ENCODE measurements around the gene TMEM184B. TPM values are rescaled to one million over a fixed set of nuclear protein-coding genes. Genes with fewer than 3 reads are reported as not detected.

TMEM184B gene
- total and polyA plus RNA-seq, 2 experiments from 2014 or later = 42.2 to 95.1 TPM

DNA sequence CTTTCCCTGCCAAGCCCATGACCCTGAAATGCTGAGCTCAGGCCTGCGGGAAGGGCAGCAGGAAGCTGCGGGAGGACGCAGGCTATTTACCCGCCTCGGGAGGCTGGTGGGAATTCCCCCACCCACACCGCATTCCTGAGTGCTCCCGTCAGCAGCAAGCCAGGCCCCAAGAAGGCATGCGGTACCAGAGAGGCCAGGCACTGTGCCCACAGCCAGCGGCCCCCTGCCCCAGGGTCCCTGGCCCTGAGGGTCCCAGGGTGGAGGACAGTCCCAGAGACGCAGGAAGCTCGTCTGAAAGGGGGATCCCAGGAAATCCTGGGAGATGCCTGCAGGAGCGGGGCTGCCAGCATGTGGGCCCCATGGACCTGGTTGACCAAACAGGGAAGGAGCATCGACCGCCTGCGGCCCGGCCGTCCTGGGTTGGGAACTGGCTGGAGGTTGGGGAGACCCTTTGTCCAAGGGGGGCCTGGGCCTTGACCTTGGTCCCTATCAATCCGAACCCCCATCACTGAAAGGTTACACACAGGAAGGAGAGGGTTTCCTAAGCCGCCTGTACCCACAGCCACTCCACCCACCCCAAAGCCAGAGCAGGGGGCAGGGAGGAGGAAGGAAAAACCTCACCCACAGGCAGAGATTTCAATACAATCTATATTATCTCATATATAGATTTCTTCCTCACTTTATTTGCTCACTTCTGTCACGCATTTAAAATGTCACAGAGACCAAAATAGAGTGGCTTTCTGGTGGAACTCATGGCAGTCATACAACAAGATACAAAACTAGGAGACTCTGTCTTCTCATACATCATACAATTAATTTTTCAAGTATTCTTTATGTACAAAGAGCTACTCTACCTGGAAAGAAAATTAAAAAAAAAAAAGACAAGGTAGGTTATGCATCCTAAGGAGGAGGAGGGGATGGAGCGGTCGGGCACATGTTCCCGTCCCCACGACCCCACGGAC is 53.9 kb downstream of the TMEM184B start:
- H3K4me3 Mint-ChIP-seq = no peak overlapping the region; the same call in 2 of the 3 replicates
- ATAC-seq = peak; percentile 61

GRCh38 chr22:38215156-38216038 is 57.4 kb downstream of the TMEM184B start:
- H3K36me3 ChIP-seq (ENCODE audit: insufficient read depth) = no peaks in the 10 kb centered on the region
- Mint-ChIP-seq H3K9me3 (peaks cover 3% of the 10 kb centered on the region; the same call in 1 of the 3 replicates), H3K4me3 (peak overlapping the region; percentile 65), H3K4me1 (peaks cover 38% of the 10 kb centered on the region), H3K27me3 (ENCODE audit: insufficient read depth, low read depth, poor library complexity) (peaks cover 39% of the 10 kb centered on the region), H3K27ac (0 out of 2 replicates have a peak overlapping the region, but pooled peaks have one; percentile 49), H3K36me3 (ENCODE audit: low read depth) (peaks cover 5% of the 10 kb centered on the region)
- H3K27ac ChIP-seq (ENCODE audit: low read depth) = peak overlapping the region; percentile 45; the same call in 1 of the 2 replicates
- no peak overlapping the region for H2AFZ ChIP-seq
- H3K27me3 ChIP-seq (ENCODE audit: insufficient read depth) = peaks cover 22% of the 10 kb centered on the region
- TF ChIP-seq JUNB (IDR thresholded peaks at IDR 0.05; ENCODE audit: unreplicated experiment) = no peak
- no peak for TF ChIP-seq POLR2AphosphoS5 (IDR thresholded peaks at IDR 0.05; ENCODE audit: low read depth)
- no peak for TF ChIP-seq STAT1 (IDR thresholded peaks at IDR 0.05; ENCODE audit: unreplicated experiment)
- TF ChIP-seq, protein P1, sequence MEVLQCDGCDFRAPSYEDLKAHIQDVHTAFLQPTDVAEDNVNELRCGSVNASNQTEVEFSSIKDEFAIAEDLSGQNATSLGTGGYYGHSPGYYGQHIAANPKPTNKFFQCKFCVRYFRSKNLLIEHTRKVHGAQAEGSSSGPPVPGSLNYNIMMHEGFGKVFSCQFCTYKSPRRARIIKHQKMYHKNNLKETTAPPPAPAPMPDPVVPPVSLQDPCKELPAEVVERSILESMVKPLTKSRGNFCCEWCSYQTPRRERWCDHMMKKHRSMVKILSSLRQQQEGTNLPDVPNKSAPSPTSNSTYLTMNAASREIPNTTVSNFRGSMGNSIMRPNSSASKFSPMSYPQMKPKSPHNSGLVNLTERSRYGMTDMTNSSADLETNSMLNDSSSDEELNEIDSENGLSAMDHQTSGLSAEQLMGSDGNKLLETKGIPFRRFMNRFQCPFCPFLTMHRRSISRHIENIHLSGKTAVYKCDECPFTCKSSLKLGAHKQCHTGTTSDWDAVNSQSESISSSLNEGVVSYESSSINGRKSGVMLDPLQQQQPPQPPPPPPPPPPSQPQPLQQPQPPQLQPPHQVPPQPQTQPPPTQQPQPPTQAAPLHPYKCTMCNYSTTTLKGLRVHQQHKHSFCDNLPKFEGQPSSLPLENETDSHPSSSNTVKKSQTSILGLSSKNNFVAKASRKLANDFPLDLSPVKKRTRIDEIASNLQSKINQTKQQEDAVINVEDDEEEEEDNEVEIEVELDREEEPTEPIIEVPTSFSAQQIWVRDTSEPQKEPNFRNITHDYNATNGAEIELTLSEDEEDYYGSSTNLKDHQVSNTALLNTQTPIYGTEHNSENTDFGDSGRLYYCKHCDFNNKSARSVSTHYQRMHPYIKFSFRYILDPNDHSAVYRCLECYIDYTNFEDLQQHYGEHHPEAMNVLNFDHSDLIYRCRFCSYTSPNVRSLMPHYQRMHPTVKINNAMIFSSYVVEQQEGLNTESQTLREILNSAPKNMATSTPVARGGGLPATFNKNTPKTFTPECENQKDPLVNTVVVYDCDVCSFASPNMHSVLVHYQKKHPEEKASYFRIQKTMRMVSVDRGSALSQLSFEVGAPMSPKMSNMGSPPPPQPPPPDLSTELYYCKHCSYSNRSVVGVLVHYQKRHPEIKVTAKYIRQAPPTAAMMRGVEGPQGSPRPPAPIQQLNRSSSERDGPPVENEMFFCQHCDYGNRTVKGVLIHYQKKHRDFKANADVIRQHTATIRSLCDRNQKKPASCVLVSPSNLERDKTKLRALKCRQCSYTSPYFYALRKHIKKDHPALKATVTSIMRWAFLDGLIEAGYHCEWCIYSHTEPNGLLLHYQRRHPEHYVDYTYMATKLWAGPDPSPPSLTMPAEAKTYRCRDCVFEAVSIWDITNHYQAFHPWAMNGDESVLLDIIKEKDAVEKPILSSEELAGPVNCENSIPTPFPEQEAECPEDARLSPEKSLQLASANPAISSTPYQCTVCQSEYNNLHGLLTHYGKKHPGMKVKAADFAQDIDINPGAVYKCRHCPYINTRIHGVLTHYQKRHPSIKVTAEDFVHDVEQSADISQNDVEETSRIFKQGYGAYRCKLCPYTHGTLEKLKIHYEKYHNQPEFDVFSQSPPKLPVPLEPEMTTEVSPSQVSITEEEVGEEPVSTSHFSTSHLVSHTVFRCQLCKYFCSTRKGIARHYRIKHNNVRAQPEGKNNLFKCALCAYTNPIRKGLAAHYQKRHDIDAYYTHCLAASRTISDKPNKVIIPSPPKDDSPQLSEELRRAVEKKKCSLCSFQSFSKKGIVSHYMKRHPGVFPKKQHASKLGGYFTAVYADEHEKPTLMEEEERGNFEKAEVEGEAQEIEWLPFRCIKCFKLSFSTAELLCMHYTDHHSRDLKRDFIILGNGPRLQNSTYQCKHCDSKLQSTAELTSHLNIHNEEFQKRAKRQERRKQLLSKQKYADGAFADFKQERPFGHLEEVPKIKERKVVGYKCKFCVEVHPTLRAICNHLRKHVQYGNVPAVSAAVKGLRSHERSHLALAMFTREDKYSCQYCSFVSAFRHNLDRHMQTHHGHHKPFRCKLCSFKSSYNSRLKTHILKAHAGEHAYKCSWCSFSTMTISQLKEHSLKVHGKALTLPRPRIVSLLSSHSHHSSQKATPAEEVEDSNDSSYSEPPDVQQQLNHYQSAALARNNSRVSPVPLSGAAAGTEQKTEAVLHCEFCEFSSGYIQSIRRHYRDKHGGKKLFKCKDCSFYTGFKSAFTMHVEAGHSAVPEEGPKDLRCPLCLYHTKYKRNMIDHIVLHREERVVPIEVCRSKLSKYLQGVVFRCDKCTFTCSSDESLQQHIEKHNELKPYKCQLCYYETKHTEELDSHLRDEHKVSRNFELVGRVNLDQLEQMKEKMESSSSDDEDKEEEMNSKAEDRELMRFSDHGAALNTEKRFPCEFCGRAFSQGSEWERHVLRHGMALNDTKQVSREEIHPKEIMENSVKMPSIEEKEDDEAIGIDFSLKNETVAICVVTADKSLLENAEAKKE (CRISPR knock-in tag; IDR thresholded peaks at IDR 0.05) = no peak
- TF ChIP-seq CREB1 (CRISPR knock-in tag; IDR thresholded peaks at IDR 0.05; ENCODE audit: low read depth) = no peak
- TF ChIP-seq REST (IDR thresholded peaks at IDR 0.05; ENCODE audit: unreplicated experiment) = no peak
- no peak for TF ChIP-seq EZH2phosphoT487 (IDR thresholded peaks at IDR 0.05; ENCODE audit: unreplicated experiment)
- 0 out of 2 replicates have a peak, but pooled peaks cover 25% of the 10 kb centered on the region for H3F3A ChIP-seq (replicated peaks; ENCODE audit: low read depth)
- DNase-seq (ENCODE audit: low spot score) (no peak), ATAC-seq (no peak)
- peaks cover 25% of the 10 kb centered on the region for H3K4me1 ChIP-seq (ENCODE audit: insufficient read depth)
- peak overlapping the region; percentile 87 for H3K4me2 ChIP-seq
- no peaks in the 10 kb centered on the region for H3K79me2 ChIP-seq (replicated peaks; ENCODE audit: insufficient read depth)
- peaks cover 7% of the 10 kb centered on the region; the same call in 1 of the 2 replicates for H4K20me1 ChIP-seq (replicated peaks; ENCODE audit: insufficient read depth)
- peak overlapping the region; percentile 61 for H3K4me3 ChIP-seq
- H3K9me2 ChIP-seq (ENCODE audit: insufficient read depth) = no peaks in the 10 kb centered on the region

More for the DNA sequence above, 53.9 kb downstream of the TMEM184B start:
- H2AFZ ChIP-seq = no peak overlapping the region
- peak; percentile 91 for DNase-seq (ENCODE audit: low spot score)
- H4K20me1 ChIP-seq (replicated peaks; ENCODE audit: insufficient read depth) = no peaks in the 10 kb centered on the region
- peaks cover 5% of the 10 kb centered on the region for H3K36me3 Mint-ChIP-seq (ENCODE audit: low read depth)
- peak overlapping the region; percentile 90 for H3K27ac Mint-ChIP-seq
- peaks cover 3% of the 10 kb centered on the region; the same call in 1 of the 3 replicates for H3K9me3 Mint-ChIP-seq
- H3K36me3 ChIP-seq (ENCODE audit: insufficient read depth) = no peaks in the 10 kb centered on the region
- TF ChIP-seq CREB1 (CRISPR knock-in tag; IDR thresholded peaks at IDR 0.05; ENCODE audit: low read depth) (peak; percentile 32; the same call in 1 of the 2 replicates), JUNB (IDR thresholded peaks at IDR 0.05; ENCODE audit: unreplicated experiment) (no peak)
- H3K4me1 Mint-ChIP-seq = peaks cover 37% of the 10 kb centered on the region
- H3K4me2 ChIP-seq = peak overlapping the region; percentile 17
- H3K27ac ChIP-seq (ENCODE audit: low read depth) = peak overlapping the region; percentile 97
- no peaks in the 10 kb centered on the region for H3K79me2 ChIP-seq (replicated peaks; ENCODE audit: insufficient read depth)
- H3K27me3 Mint-ChIP-seq (ENCODE audit: insufficient read depth, low read depth, poor library complexity) = peaks cover 28% of the 10 kb centered on the region
- peaks cover 25% of the 10 kb centered on the region for H3K4me1 ChIP-seq (ENCODE audit: insufficient read depth)
- 0 out of 2 replicates have a peak, but pooled peaks cover 19% of the 10 kb centered on the region for H3F3A ChIP-seq (replicated peaks; ENCODE audit: low read depth)
- no peaks in the 10 kb centered on the region for H3K9me2 ChIP-seq (ENCODE audit: insufficient read depth)
- no peak overlapping the region for H3K4me3 ChIP-seq
- H3K27me3 ChIP-seq (ENCODE audit: insufficient read depth) = peaks cover 5% of the 10 kb centered on the region

All from GM23338 (cell line).